Stimulated activated CD4-positive, alpha-beta T cell treated with anti-CD3 and anti-CD28 coated beads, TNF-alpha, amount 100 ng/mL, for 48 hours (primary cell): ENCODE measurements around the gene STARD7.

Experiments used
- DNase-seq, 3 donors: peaks; one replicate each; pipeline ENCODE4 v3.0.0-alpha.2; 2020; ENCODE audit warnings: low read depth in 3 of 3

Gene STARD7

GRCh38 chr2:96136129-96136720 lies 72.4 kb downstream of the STARD7 start:
- DNase-seq = no peak

GRCh38 chr2:96135621-96136020 lies 73.0 kb downstream of the STARD7 start:
- DNase-seq = no peak

DNA sequence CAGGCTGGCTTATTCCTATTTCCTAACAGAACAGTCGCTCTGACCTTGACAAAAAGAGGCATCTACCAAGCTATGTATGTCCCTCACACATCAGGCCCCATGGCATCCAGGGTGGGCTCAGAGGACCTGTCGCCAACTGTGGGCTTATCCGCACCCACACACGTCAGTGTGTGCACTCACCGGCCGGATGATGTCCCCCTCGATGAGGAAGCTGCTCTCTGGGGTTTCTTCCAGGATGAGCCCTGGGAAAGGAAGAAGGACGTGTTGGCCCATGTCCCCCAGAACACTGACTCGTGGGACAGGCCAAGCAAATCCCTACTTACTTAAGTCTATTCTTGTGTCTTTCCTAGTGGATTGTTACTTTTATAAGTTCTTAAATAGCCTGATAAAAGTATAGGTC lies 73.5 kb downstream of the STARD7 start:
- no peak for DNase-seq
